Muscle of arm (tissue), 12 donors: ENCODE measurements around the gene NYAP1. TPM values are rescaled to one million over a fixed set of nuclear protein-coding genes. Genes with fewer than 3 reads are reported as not detected.
"Not testable (repeated sequence)": the region's sequence is repeated elsewhere in the genome, so short reads cannot be mapped to it uniquely, and the experiment has no call there.

Experiments
- DNase-seq: peaks from one replicate; pipeline ENCODE4 v3.0.0-alpha.2; 2013
- polyA plus RNA-seq, 12 donors: library from polyadenylated mRNA; unstranded; fragments of 120-200 nt; gene quantifications; one replicate each; pipeline ENCODE4 v1.2.1, GENCODE V29; 2013; ENCODE audit not compliant: insufficient read length in 12 of 12

Gene NYAP1
- polyA plus RNA-seq, 12 donors = 1.1 to 5.7 (median 1.5) TPM; not detected in 1

- no peak for DNase-seq
Measured at GRCh38 chr7:100481466-100481865, 2.3 kb upstream of the NYAP1 start.

- no peak for DNase-seq
Measured at GRCh38 chr7:100482728-100483089, 1.0 kb upstream of the NYAP1 start.

- DNase-seq = peak; percentile 68
Measured at GRCh38 chr7:100483090-100483721, 521 bp upstream of the NYAP1 start.

GRCh38 chr7:100484673-100485045, 932 bp downstream of the NYAP1 start:
- no peak for DNase-seq

- no peak for DNase-seq
Measured at GRCh38 chr7:100485471-100485876, 1.7 kb downstream of the NYAP1 start.

GRCh38 chr7:100486111-100486636, 2.4 kb downstream of the NYAP1 start:
- DNase-seq = no peak

GRCh38 chr7:100486753-100487446, 3.2 kb downstream of the NYAP1 start:
- DNase-seq = no peak

GRCh38 chr7:100488333-100489095, 4.8 kb downstream of the NYAP1 start:
- no peak for DNase-seq

GRCh38 chr7:100489121-100489520, 5.4 kb downstream of the NYAP1 start:
- no peak for DNase-seq

GRCh38 chr7:100489824-100490223, 6.1 kb downstream of the NYAP1 start:
- peak; percentile 91 for DNase-seq

GRCh38 chr7:100490483-100491191, 6.9 kb downstream of the NYAP1 start:
- no peak for DNase-seq

- DNase-seq = no peak
Measured at GRCh38 chr7:100491192-100491578, 7.5 kb downstream of the NYAP1 start.

- DNase-seq = no peak
Measured at GRCh38 chr7:100492738-100493475, 9.2 kb downstream of the NYAP1 start.

- no peak for DNase-seq
Measured at GRCh38 chr7:100493476-100494264, 9.9 kb downstream of the NYAP1 start.

- no peak for DNase-seq
Measured at GRCh38 chr7:100496509-100496908, 12.8 kb downstream of the NYAP1 start.

GRCh38 chr7:100500743-100501142, 17.0 kb downstream of the NYAP1 start:
- not testable (repeated sequence) for DNase-seq

- DNase-seq = not testable (repeated sequence)
Measured at GRCh38 chr7:100504031-100504430, 20.3 kb downstream of the NYAP1 start.

- no peak for DNase-seq
Measured at GRCh38 chr7:100504887-100505611, 21.3 kb downstream of the NYAP1 start.

- DNase-seq = no peak
Measured at GRCh38 chr7:100506356-100506923, 22.7 kb downstream of the NYAP1 start.
